SK-N-SH (cell line): ENCODE results near the gene MCF2L2. TPM values are rescaled to one million over a fixed set of nuclear protein-coding genes. Genes with fewer than 3 reads are reported as not detected.

Experiments used
- CTCF ChIA-PET: fragments of 300-600, 350-600 bp; formaldehyde crosslinking; extraction: SDS; loops from one replicate; lab custom pipeline; 2021; lab: Yijun Ruan, JAX
- POLR2A ChIA-PET: fragments of 350-600 bp; sonication (Branson Sonifier 250); formaldehyde crosslinking; extraction: SDS; loops from one replicate; lab custom pipeline; 2020; ENCODE audit warnings: antibody characterized with exemption, inconsistent platforms; lab: Yijun Ruan, JAX
- DNase-seq: peaks from one replicate; pipeline ENCODE4 v3.0.0; 2012
- H2AFZ ChIP-seq: fragments of 200-600 bp; sonication (generic); 2 replicates; pipeline ENCODE4 v1.8.1; 2016; ENCODE audit warnings: antibody characterized with exemption, mild to moderate bottlenecking, low read depth
- H3F3A ChIP-seq: fragments of 200-600 bp; sonication (generic); replicated peaks from 2 replicates; pipeline ENCODE3; 2016; ENCODE audit warnings: antibody characterized with exemption, mild to moderate bottlenecking; ENCODE audit not compliant: insufficient read depth
- H3K27ac ChIP-seq, 2 experiments: fragments of 200-500 bp in 1 of 2; fragments of 200-600 bp in 1 of 2; sonication (Bioruptor generic) in 1 of 2; sonication (generic), shearing (Covaris generic) in 1 of 2; 2 replicates each; pipeline versions ENCODE4 v1.5.1 to v1.6.1; 2014 to 2016; ENCODE audit warnings: low read depth in 2 of 2, inconsistent platforms in 1 of 2, low read length in 1 of 2, mild to moderate bottlenecking in 1 of 2, mixed read lengths in 1 of 2
- H3K27me3 ChIP-seq: fragments of 200-600 bp; sonication (generic), shearing (Covaris generic); 2 replicates; pipeline ENCODE4 v1.6.1; 2016; ENCODE audit warnings: mixed run types; ENCODE audit not compliant: insufficient read depth
- H3K36me3 ChIP-seq, 2 experiments: fragments of 200-500 bp in 1 of 2; fragments of 200-600 bp in 1 of 2; sonication (Bioruptor generic) in 1 of 2; sonication (generic) in 1 of 2; replicated peaks in 1 of 2; 2 replicates each; pipeline versions ENCODE3 to v1.5.1; 2014 to 2016; ENCODE audit warnings: low read length in 1 of 2, mild to moderate bottlenecking in 1 of 2; ENCODE audit not compliant: insufficient read depth in 2 of 2, control insufficient read depth in 1 of 2
- H3K4me1 ChIP-seq, 2 experiments: fragments of 200-500 bp in 1 of 2; fragments of 200-600 bp in 1 of 2; sonication (Bioruptor generic) in 1 of 2; sonication (generic), shearing (Covaris generic) in 1 of 2; 2 replicates each; pipeline versions ENCODE4 v1.5.1 to v1.6.1; 2014 to 2016; ENCODE audit warnings: low read depth in 1 of 2, low read length in 1 of 2, mixed run types in 1 of 2; ENCODE audit not compliant: insufficient read depth in 2 of 2, control insufficient read depth in 1 of 2
- H3K4me2 ChIP-seq: fragments of 200-600 bp; sonication (generic), shearing (Covaris generic); 2 replicates; pipeline ENCODE4 v1.6.1; 2017; ENCODE audit warnings: mixed run types
- H3K4me3 ChIP-seq, 2 experiments: fragments of 200-500 bp in 1 of 2; fragments of 200-600 bp in 1 of 2; sonication (Bioruptor generic) in 1 of 2; sonication (generic), shearing (Covaris generic) in 1 of 2; 2 replicates each; pipeline versions ENCODE4 v1.5.1 to v1.8.1; 2014 to 2016; ENCODE audit warnings: low read depth in 2 of 2, inconsistent platforms in 1 of 2, low read length in 1 of 2, mild to moderate bottlenecking in 1 of 2, mixed read lengths in 1 of 2, moderate library complexity in 1 of 2
- H3K79me2 ChIP-seq: fragments of 200-600 bp; sonication (generic); 2 replicates; pipeline ENCODE4 v1.8.1; 2017; ENCODE audit warnings: mild to moderate bottlenecking; ENCODE audit not compliant: insufficient read depth
- H3K9ac ChIP-seq: fragments of 200-600 bp; sonication (generic); 2 replicates; pipeline ENCODE4 v1.6.1; 2017; ENCODE audit warnings: mixed run types
- H3K9me2 ChIP-seq: fragments of 200-600 bp; sonication (generic); 2 replicates; pipeline ENCODE4 v1.6.1; 2017; ENCODE audit warnings: mixed run types
- H3K9me3 ChIP-seq: fragments of 200-600 bp; sonication (generic); 2 replicates; pipeline ENCODE4 v1.6.1; 2017; ENCODE audit warnings: mixed run types, mild to moderate bottlenecking, moderate library complexity
- H4K20me1 ChIP-seq: fragments of 200-600 bp; sonication (generic); 2 replicates; pipeline ENCODE4 v1.6.1; 2017; ENCODE audit warnings: mild to moderate bottlenecking, mixed run types; ENCODE audit not compliant: insufficient read depth
- CHD2 ChIP-seq: fragments of 150-350 bp; IDR thresholded peaks from 2 replicates; pipeline ENCODE4 v1.6.1; 2018; ENCODE audit warnings: low read length; ENCODE audit not compliant: partially characterized antibody
- EP300 ChIP-seq, 2 experiments: IDR thresholded peaks; 2 replicates each; pipeline versions ENCODE4 v1.4.0 to v1.6.1; 2012; ENCODE audit warnings: borderline replicate concordance in 1 of 2, low read depth in 1 of 2, low read length in 1 of 2
- EZH2phosphoT487 ChIP-seq: fragments of 200-600 bp; sonication (generic); IDR thresholded peaks from 2 replicates; pipeline ENCODE4 v1.6.1; 2017; ENCODE audit warnings: low read depth, mixed run types, mild to moderate bottlenecking, antibody characterized with exemption, moderate library complexity, borderline replicate concordance
- FOXM1 ChIP-seq: IDR thresholded peaks from 2 replicates; pipeline ENCODE4 v1.4.0; 2012; ENCODE audit warnings: low read depth, mild to moderate bottlenecking
- GABPA ChIP-seq: IDR thresholded peaks from 2 replicates; pipeline ENCODE4 v1.4.0; 2012; ENCODE audit warnings: low read depth, mild to moderate bottlenecking
- JUND ChIP-seq: IDR thresholded peaks from 2 replicates; pipeline ENCODE4 v1.4.0; 2012
- RAD21 ChIP-seq: IDR thresholded peaks from 2 replicates; pipeline ENCODE4 v1.6.1; 2012; ENCODE audit warnings: mild to moderate bottlenecking, low read length
- RXRA ChIP-seq: IDR thresholded peaks from 2 replicates; pipeline ENCODE4 v1.4.0; 2012; ENCODE audit warnings: low read depth, mild to moderate bottlenecking, borderline replicate concordance
- SIN3A ChIP-seq: IDR thresholded peaks from 2 replicates; pipeline ENCODE4 v1.6.1; 2012; ENCODE audit warnings: low read depth, mild to moderate bottlenecking, low read length, moderate library complexity, borderline replicate concordance
- SMC3 ChIP-seq: IDR thresholded peaks from 2 replicates; pipeline ENCODE4 v1.6.1; 2012; ENCODE audit warnings: low read depth, low read length, improper control_type of control experiment
- TCF12 ChIP-seq: IDR thresholded peaks from 2 replicates; pipeline ENCODE4 v1.4.0; 2012
- YY1 ChIP-seq: IDR thresholded peaks from 2 replicates; pipeline ENCODE4 v1.4.0; 2012; ENCODE audit warnings: low read depth, mild to moderate bottlenecking
- WGBS: methylation state at CpG from one replicate; pipeline ENCODE4 v1.1.6; 2017; ENCODE audit warnings: low lambda C conversion rate; 5-methylcytosine and 5-hydroxymethylcytosine counted together
- polyA plus RNA-seq, 3 experiments: library from polyadenylated mRNA; depleted of rRNA; stranded (reverse); fragments of >200 nt; gene quantifications; 2 replicates each; pipeline ENCODE4 v1.2.3, GENCODE V29; 2012
- TF ChIP-seq, protein P1 (sequence below): IDR thresholded peaks from 2 replicates; pipeline ENCODE4 v1.4.0; 2012; ENCODE audit warnings: low read depth, borderline replicate concordance
- TF ChIP-seq, protein P2 (sequence below): IDR thresholded peaks from 2 replicates; pipeline ENCODE4 v1.4.0; 2012; ENCODE audit warnings: low read depth, borderline replicate concordance
- TF ChIP-seq, protein P3 (sequence below): IDR thresholded peaks from 2 replicates; pipeline ENCODE4 v1.4.0; 2012; ENCODE audit warnings: low read depth
- TF ChIP-seq, protein P4 (sequence below): fragments of 150-350 bp; IDR thresholded peaks from 2 replicates; pipeline ENCODE4 v1.6.1; 2016; ENCODE audit warnings: mild to moderate bottlenecking, low read depth, low read length
- TF ChIP-seq, protein P5 (sequence below): IDR thresholded peaks from 2 replicates; pipeline ENCODE4; 2012
- TF ChIP-seq, protein P6 (sequence below): IDR thresholded peaks from 2 replicates; pipeline ENCODE4 v1.6.1; 2012; ENCODE audit warnings: mild to moderate bottlenecking, low read depth, low read length, moderate library complexity

Gene MCF2L2
- polyA plus RNA-seq, 1 of the 3 experiments (the other 2 are of a cell fraction) = 0.56 TPM

DNA sequence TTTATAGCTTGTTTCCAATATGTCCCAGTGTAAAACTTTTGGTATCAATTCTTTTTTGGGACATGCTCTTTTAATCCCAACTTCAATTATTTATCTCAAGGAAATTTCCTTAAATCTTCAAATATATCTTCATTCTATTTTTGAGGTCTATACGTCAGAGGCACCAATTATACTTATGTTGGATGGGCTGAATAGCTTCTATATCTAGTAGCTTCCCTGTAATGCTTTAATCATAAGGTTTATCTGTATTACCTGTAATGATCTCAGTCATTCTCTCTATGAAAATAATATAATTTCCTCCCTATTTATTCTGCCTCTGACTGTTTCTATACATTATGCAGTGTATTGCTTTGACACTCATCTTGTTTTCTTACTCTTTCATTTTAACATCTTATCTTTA lies 299.2 kb downstream of the MCF2L2 start:
- Histone ChIP-seq H3K27ac (no peak overlapping the region), H3K9me2 (no peaks in the 10 kb centered on the region), H3K9me3 (peaks cover 11% of the 10 kb centered on the region; the same call in 1 of the 2 replicates), H3K4me3 (no peak overlapping the region), H3K79me2 (no peaks in the 10 kb centered on the region), H3K9ac (no peak overlapping the region), H3K4me2 (no peak overlapping the region), H3K27me3 (no peaks in the 10 kb centered on the region), H3K36me3 (no peaks in the 10 kb centered on the region), H4K20me1 (no peaks in the 10 kb centered on the region), H2AFZ (no peak overlapping the region), H3F3A (no peaks in the 10 kb centered on the region), H3K4me1 (peaks cover 0 to 12% of the 10 kb centered on the region in 2 experiments; a peak in 1 of 4 replicates)
- TF ChIP-seq, protein P1, sequence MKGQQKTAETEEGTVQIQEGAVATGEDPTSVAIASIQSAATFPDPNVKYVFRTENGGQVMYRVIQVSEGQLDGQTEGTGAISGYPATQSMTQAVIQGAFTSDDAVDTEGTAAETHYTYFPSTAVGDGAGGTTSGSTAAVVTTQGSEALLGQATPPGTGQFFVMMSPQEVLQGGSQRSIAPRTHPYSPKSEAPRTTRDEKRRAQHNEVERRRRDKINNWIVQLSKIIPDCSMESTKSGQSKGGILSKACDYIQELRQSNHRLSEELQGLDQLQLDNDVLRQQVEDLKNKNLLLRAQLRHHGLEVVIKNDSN = no peak
- TF ChIP-seq, protein P2, sequence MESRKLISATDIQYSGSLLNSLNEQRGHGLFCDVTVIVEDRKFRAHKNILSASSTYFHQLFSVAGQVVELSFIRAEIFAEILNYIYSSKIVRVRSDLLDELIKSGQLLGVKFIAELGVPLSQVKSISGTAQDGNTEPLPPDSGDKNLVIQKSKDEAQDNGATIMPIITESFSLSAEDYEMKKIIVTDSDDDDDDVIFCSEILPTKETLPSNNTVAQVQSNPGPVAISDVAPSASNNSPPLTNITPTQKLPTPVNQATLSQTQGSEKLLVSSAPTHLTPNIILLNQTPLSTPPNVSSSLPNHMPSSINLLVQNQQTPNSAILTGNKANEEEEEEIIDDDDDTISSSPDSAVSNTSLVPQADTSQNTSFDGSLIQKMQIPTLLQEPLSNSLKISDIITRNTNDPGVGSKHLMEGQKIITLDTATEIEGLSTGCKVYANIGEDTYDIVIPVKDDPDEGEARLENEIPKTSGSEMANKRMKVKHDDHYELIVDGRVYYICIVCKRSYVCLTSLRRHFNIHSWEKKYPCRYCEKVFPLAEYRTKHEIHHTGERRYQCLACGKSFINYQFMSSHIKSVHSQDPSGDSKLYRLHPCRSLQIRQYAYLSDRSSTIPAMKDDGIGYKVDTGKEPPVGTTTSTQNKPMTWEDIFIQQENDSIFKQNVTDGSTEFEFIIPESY = no peak
- TF ChIP-seq FOXM1 = no peak
- TF ChIP-seq, protein P3, sequence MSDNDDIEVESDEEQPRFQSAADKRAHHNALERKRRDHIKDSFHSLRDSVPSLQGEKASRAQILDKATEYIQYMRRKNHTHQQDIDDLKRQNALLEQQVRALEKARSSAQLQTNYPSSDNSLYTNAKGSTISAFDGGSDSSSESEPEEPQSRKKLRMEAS = no peak
- no peak for TF ChIP-seq SIN3A
- no peak for TF ChIP-seq EP300 (IDR thresholded peaks at IDR 0.05; ENCODE audit: borderline replicate concordance in 1 of 2, low read depth in 1 of 2, low read length in 1 of 2)
- TF ChIP-seq, protein P4, sequence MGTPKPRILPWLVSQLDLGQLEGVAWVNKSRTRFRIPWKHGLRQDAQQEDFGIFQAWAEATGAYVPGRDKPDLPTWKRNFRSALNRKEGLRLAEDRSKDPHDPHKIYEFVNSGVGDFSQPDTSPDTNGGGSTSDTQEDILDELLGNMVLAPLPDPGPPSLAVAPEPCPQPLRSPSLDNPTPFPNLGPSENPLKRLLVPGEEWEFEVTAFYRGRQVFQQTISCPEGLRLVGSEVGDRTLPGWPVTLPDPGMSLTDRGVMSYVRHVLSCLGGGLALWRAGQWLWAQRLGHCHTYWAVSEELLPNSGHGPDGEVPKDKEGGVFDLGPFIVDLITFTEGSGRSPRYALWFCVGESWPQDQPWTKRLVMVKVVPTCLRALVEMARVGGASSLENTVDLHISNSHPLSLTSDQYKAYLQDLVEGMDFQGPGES = no peak
- no peak for TF ChIP-seq EZH2phosphoT487
- no peak for TF ChIP-seq TCF12
- TF ChIP-seq, protein P5, sequence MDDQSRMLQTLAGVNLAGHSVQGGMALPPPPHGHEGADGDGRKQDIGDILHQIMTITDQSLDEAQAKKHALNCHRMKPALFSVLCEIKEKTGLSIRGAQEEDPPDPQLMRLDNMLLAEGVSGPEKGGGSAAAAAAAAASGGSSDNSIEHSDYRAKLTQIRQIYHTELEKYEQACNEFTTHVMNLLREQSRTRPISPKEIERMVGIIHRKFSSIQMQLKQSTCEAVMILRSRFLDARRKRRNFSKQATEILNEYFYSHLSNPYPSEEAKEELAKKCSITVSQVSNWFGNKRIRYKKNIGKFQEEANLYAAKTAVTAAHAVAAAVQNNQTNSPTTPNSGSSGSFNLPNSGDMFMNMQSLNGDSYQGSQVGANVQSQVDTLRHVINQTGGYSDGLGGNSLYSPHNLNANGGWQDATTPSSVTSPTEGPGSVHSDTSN = no peak
- TF ChIP-seq JUND = no peak
- no peak for TF ChIP-seq RAD21
- TF ChIP-seq YY1 = no peak
- TF ChIP-seq, protein P6, sequence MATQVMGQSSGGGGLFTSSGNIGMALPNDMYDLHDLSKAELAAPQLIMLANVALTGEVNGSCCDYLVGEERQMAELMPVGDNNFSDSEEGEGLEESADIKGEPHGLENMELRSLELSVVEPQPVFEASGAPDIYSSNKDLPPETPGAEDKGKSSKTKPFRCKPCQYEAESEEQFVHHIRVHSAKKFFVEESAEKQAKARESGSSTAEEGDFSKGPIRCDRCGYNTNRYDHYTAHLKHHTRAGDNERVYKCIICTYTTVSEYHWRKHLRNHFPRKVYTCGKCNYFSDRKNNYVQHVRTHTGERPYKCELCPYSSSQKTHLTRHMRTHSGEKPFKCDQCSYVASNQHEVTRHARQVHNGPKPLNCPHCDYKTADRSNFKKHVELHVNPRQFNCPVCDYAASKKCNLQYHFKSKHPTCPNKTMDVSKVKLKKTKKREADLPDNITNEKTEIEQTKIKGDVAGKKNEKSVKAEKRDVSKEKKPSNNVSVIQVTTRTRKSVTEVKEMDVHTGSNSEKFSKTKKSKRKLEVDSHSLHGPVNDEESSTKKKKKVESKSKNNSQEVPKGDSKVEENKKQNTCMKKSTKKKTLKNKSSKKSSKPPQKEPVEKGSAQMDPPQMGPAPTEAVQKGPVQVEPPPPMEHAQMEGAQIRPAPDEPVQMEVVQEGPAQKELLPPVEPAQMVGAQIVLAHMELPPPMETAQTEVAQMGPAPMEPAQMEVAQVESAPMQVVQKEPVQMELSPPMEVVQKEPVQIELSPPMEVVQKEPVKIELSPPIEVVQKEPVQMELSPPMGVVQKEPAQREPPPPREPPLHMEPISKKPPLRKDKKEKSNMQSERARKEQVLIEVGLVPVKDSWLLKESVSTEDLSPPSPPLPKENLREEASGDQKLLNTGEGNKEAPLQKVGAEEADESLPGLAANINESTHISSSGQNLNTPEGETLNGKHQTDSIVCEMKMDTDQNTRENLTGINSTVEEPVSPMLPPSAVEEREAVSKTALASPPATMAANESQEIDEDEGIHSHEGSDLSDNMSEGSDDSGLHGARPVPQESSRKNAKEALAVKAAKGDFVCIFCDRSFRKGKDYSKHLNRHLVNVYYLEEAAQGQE = no peak
- TF ChIP-seq CHD2 = no peak
- TF ChIP-seq SMC3 = no peak
- TF ChIP-seq GABPA = no peak
- no peak for TF ChIP-seq RXRA
- WGBS = 88% methylated on average over 1 of the region's 1 CpG
- POLR2A ChIA-PET = no interaction called here
- DNase-seq = no peak
- CTCF ChIA-PET = interaction anchor here (1.7 to 8.5 kb wide), 2 partner anchors 11 to 254 kb away, joined by 4 to 143 read pairs; no protein-coding TSS in a partner anchor
